T47D (cell line): ENCODE data around the gene GALNT17.
A peak's percentile ranks its signal among the peaks of the same experiment; 100 is the strongest.
"Not testable (repeated sequence)": the region's sequence is repeated elsewhere in the genome, so short reads cannot be mapped to it uniquely, and the experiment has no call there.

Experiments used
- DNase-seq, 2 experiments: peaks; one replicate each; pipeline versions ENCODE4 v3.0.0 to v3.0.0-alpha.2; 2011 to 2012; ENCODE audit warnings: low read depth in 1 of 2, low spot score in 1 of 2
- JUND ChIP-seq: IDR thresholded peaks from 2 replicates; pipeline ENCODE4 v1.6.1; 2012; ENCODE audit warnings: low read depth
- in situ Hi-C: cut with HindIII; loops from 2 replicates; pipeline ENCODE4 v1.10.0; 2016; ENCODE audit warnings: low sequenced_read_pairs, low pct_unique_long_range_greater_than_20kb

Gene GALNT17

GRCh38 chr7:71733107-71733870 lies 601.3 kb downstream of the GALNT17 start:
- DNase-seq, result peak; percentile 78 to 90
- TF ChIP-seq JUND, result no peak
- in situ Hi-C loops, result no loop called here

- TF ChIP-seq JUND, result no peak
- in situ Hi-C loops, result no loop called here
- DNase-seq, result peak; percentile 49 to 86
Observed at GRCh38 chr7:71735961-71736556, 604.1 kb downstream of the GALNT17 start.

GRCh38 chr7:71737931-71738540 lies 606.1 kb downstream of the GALNT17 start:
- DNase-seq, in situ Hi-C loops: not testable (repeated sequence)

GRCh38 chr7:71739520-71740173 lies 607.7 kb downstream of the GALNT17 start:
- in situ Hi-C loops, result no loop called here
- TF ChIP-seq JUND, result no peak
- no peak for DNase-seq

- DNase-seq, result no peak
- in situ Hi-C loops, result no loop called here
Observed at GRCh38 chr7:71740174-71740560, 608.2 kb downstream of the GALNT17 start.

GRCh38 chr7:71746006-71746405 lies 614.1 kb downstream of the GALNT17 start:
- in situ Hi-C loops, result no loop called here
- DNase-seq, result no peak

More at GRCh38 chr7:71740174-71740560, 608.2 kb downstream of the GALNT17 start:
- no peak for TF ChIP-seq JUND

GRCh38 chr7:71750290-71750689 lies 618.3 kb downstream of the GALNT17 start:
- no peak for DNase-seq
- TF ChIP-seq JUND, result no peak
- in situ Hi-C loops, result no loop called here

More at GRCh38 chr7:71746006-71746405, 614.1 kb downstream of the GALNT17 start:
- TF ChIP-seq JUND, result no peak

GRCh38 chr7:71752171-71752935 lies 620.4 kb downstream of the GALNT17 start:
- TF ChIP-seq JUND, result no peak
- in situ Hi-C loops, result no loop called here
- peak; percentile 70 to 76 for DNase-seq

- no peak for DNase-seq
- in situ Hi-C loops, result no loop called here
- no peak for TF ChIP-seq JUND
Observed at GRCh38 chr7:71753236-71753635, 621.3 kb downstream of the GALNT17 start.

- in situ Hi-C loops, result no loop called here
- no peak for TF ChIP-seq JUND
- DNase-seq, result no peak
Observed at GRCh38 chr7:71753956-71754664, 622.2 kb downstream of the GALNT17 start.

- no peak for DNase-seq
- no peak for TF ChIP-seq JUND
- in situ Hi-C loops, result no loop called here
Observed at GRCh38 chr7:71754828-71755227, 622.9 kb downstream of the GALNT17 start.

- in situ Hi-C loops, result no loop called here
- TF ChIP-seq JUND, result no peak
- no peak for DNase-seq
Observed at GRCh38 chr7:71761336-71761735, 629.4 kb downstream of the GALNT17 start.
